HL-60/S4 (cell line): ENCODE data around the gene LIPF.
"Not testable (repeated sequence)": the region's sequence is repeated elsewhere in the genome, so short reads cannot be mapped to it uniquely, and the experiment has no call there.

Experiments
- in situ Hi-C: fragments of 300-500 bp; cut with MboI; formaldehyde crosslinking; loops from 2 replicates; pipeline ENCODE4 v1.14.3; 2022; ENCODE audit warnings: low sequenced_read_pairs

The LIPF gene

GRCh38 chr10:88664142-88664541 lies at the start of gene LIPF:
Gene LIPF (plus strand): TSS chr10:88664442. CDS start chr10:88667298, 2,856 bp downstream.
- in situ Hi-C loops, result no loop called here

- in situ Hi-C loops, result no loop called here
These were observed 47.8 kb upstream of the LIPF start for GRCh38 chr10:88616250-88616977.

GRCh38 chr10:88617772-88618300 lies 46.4 kb upstream of the LIPF start:
- in situ Hi-C loops, result no loop called here

- in situ Hi-C loops, result no loop called here
These were observed 45.7 kb upstream of the LIPF start for GRCh38 chr10:88618496-88618895.

GRCh38 chr10:88620441-88620840 lies 43.8 kb upstream of the LIPF start:
- in situ Hi-C loops, result no loop called here

- in situ Hi-C loops, result no loop called here
These were observed 40.4 kb upstream of the LIPF start for GRCh38 chr10:88623835-88624234.

GRCh38 chr10:88624840-88625239 lies 39.4 kb upstream of the LIPF start:
- in situ Hi-C loops, result no loop called here

GRCh38 chr10:88640186-88640585 lies 24.1 kb upstream of the LIPF start:
- in situ Hi-C loops, result no loop called here

GRCh38 chr10:88642209-88642608 lies 22.0 kb upstream of the LIPF start:
- in situ Hi-C loops, result no loop called here

- in situ Hi-C loops, result no loop called here
These were observed 21.3 kb upstream of the LIPF start for GRCh38 chr10:88642963-88643362.

- in situ Hi-C loops, result no loop called here
These were observed 17.1 kb upstream of the LIPF start for GRCh38 chr10:88647061-88647615.

- in situ Hi-C loops, result no loop called here
These were observed 13.1 kb upstream of the LIPF start for GRCh38 chr10:88651101-88651551.

- in situ Hi-C loops, result no loop called here
These were observed 11.6 kb upstream of the LIPF start for GRCh38 chr10:88652616-88653015.

- in situ Hi-C loops, result no loop called here
These were observed 6.3 kb upstream of the LIPF start for GRCh38 chr10:88657901-88658300.

- in situ Hi-C loops, result no loop called here
These were observed 4.3 kb upstream of the LIPF start for GRCh38 chr10:88659725-88660597.

GRCh38 chr10:88660598-88660884 lies 3.7 kb upstream of the LIPF start:
- in situ Hi-C loops, result no loop called here

GRCh38 chr10:88661018-88661417 lies 3.2 kb upstream of the LIPF start:
- in situ Hi-C loops, result no loop called here

- in situ Hi-C loops, result no loop called here
These were observed 2.7 kb upstream of the LIPF start for GRCh38 chr10:88661577-88661976.

GRCh38 chr10:88663153-88663552 lies 1.1 kb upstream of the LIPF start:
- in situ Hi-C loops, result not testable (repeated sequence)

- in situ Hi-C loops, result no loop called here
These were observed 4.2 kb downstream of the LIPF start for GRCh38 chr10:88668465-88668864.

GRCh38 chr10:88670497-88670896 lies 6.3 kb downstream of the LIPF start:
- in situ Hi-C loops, result no loop called here

- in situ Hi-C loops, result no loop called here
These were observed 7.8 kb downstream of the LIPF start for GRCh38 chr10:88672041-88672440.
